ENCODE results near the gene DRAM2.

GRCh38 chr1:111148376-111148881 is 8.5 kb upstream of the DRAM2 start:
- TF ChIP-seq CTCF (conservative IDR thresholded peaks at IDR 0.05): no peak
- no peak for TF ChIP-seq ZFX (IDR thresholded peaks at IDR 0.05)

Measured in C4-2B (cell line).